ENCODE data around the gene BLOC1S4.

Gene BLOC1S4

GRCh38 chr4:6695660-6696610, 20.0 kb upstream of the BLOC1S4 start:
- Histone ChIP-seq H3K27me3 (replicated peaks) (no peaks in the 10 kb centered on the region), H3K27ac (no peak overlapping the region), H3K36me3 (replicated peaks) (no peaks in the 10 kb centered on the region), H3K4me3 (ENCODE audit: low read depth, low read length) (no peak overlapping the region)
- TF ChIP-seq, protein P1, sequence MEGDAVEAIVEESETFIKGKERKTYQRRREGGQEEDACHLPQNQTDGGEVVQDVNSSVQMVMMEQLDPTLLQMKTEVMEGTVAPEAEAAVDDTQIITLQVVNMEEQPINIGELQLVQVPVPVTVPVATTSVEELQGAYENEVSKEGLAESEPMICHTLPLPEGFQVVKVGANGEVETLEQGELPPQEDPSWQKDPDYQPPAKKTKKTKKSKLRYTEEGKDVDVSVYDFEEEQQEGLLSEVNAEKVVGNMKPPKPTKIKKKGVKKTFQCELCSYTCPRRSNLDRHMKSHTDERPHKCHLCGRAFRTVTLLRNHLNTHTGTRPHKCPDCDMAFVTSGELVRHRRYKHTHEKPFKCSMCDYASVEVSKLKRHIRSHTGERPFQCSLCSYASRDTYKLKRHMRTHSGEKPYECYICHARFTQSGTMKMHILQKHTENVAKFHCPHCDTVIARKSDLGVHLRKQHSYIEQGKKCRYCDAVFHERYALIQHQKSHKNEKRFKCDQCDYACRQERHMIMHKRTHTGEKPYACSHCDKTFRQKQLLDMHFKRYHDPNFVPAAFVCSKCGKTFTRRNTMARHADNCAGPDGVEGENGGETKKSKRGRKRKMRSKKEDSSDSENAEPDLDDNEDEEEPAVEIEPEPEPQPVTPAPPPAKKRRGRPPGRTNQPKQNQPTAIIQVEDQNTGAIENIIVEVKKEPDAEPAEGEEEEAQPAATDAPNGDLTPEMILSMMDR (IDR thresholded peaks at IDR 0.05; ENCODE audit: low read depth, low read length, missing control alignments), result no peak
- in situ Hi-C loops (cut with HindIII; ENCODE audit: low pct_ligation_motif_present, low sequenced_read_pairs), result no loop called here
- no peak for DNase-seq

- TF ChIP-seq, protein P1 (IDR thresholded peaks at IDR 0.05; ENCODE audit: low read depth, low read length, missing control alignments), result no peak
- no peak overlapping the region for H3K4me3 ChIP-seq (ENCODE audit: low read depth, low read length)
- H3K27me3 ChIP-seq (replicated peaks), result no peaks in the 10 kb centered on the region
- in situ Hi-C loops (cut with HindIII; ENCODE audit: low pct_ligation_motif_present, low sequenced_read_pairs), result no loop called here
- H3K27ac ChIP-seq, result no peak overlapping the region
- no peaks in the 10 kb centered on the region for H3K36me3 ChIP-seq (replicated peaks)
- no peak for DNase-seq
Observed at GRCh38 chr4:6696611-6697010, 19.4 kb upstream of the BLOC1S4 start.

DNA sequence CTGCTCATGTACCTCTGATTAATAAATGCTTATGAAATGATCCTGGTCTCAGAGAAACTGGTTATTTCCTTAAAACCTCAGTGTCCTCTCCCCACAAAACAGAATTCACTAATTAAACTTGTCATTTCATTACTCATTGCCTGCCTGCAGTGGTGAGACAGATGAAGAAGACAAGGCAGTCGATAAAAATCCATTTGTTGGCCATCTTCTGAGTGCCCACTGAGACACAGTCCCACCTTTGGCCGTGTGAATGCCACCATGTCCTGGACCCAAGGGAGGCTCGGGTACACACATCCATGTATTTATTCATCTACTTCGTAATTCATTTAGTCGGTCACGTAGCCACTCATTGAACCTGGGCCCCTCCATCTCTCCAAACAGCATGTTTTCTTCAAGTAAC, 18.8 kb upstream of the BLOC1S4 start:
- no peak for DNase-seq
- no peaks in the 10 kb centered on the region for H3K27me3 ChIP-seq (replicated peaks)
- no peak overlapping the region for H3K4me3 ChIP-seq (ENCODE audit: low read depth, low read length)
- no peak overlapping the region for H3K27ac ChIP-seq
- TF ChIP-seq, protein P1 (IDR thresholded peaks at IDR 0.05; ENCODE audit: low read depth, low read length, missing control alignments), result no peak
- in situ Hi-C loops (cut with HindIII; ENCODE audit: low pct_ligation_motif_present, low sequenced_read_pairs), result no loop called here
- H3K36me3 ChIP-seq (replicated peaks), result no peaks in the 10 kb centered on the region

GRCh38 chr4:6699388-6699787, 16.6 kb upstream of the BLOC1S4 start:
- peaks cover 2% of the 10 kb centered on the region for H3K36me3 ChIP-seq (replicated peaks)
- no peaks in the 10 kb centered on the region for H3K27me3 ChIP-seq (replicated peaks)
- no peak overlapping the region for H3K4me3 ChIP-seq (ENCODE audit: low read depth, low read length)
- TF ChIP-seq, protein P1 (IDR thresholded peaks at IDR 0.05; ENCODE audit: low read depth, low read length, missing control alignments), result no peak
- in situ Hi-C loops (cut with HindIII; ENCODE audit: low pct_ligation_motif_present, low sequenced_read_pairs), result no loop called here
- no peak overlapping the region for H3K27ac ChIP-seq
- no peak for DNase-seq

DNA sequence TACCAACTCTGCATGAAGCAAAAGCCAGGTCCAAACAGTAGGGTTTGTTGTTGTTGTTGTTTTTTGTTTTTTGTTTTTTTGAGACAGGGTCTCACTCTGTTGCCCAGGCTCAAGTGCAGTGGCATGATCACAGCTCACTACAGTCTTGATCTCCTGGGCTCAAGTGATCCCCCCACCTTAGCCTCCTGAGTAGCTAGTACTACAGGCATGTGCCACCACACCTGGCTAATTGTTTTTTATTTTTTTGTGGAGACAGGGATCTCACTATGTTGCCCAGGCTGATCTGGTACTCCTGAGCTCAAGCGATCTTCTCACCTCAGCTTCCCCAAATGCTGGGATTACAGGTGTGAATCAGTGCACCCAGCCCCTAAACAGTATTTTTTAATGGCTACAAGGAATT, 16.1 kb upstream of the BLOC1S4 start:
- no peak for DNase-seq
- TF ChIP-seq, protein P1 (IDR thresholded peaks at IDR 0.05; ENCODE audit: low read depth, low read length, missing control alignments), result no peak
- in situ Hi-C loops (cut with HindIII; ENCODE audit: low pct_ligation_motif_present, low sequenced_read_pairs), result no loop called here
- H3K27ac ChIP-seq, result no peak overlapping the region
- peaks cover 2% of the 10 kb centered on the region for H3K36me3 ChIP-seq (replicated peaks)
- H3K4me3 ChIP-seq (ENCODE audit: low read depth, low read length), result no peak overlapping the region
- H3K27me3 ChIP-seq (replicated peaks), result no peaks in the 10 kb centered on the region
